Peyer's patch (tissue), 4 donors: ENCODE results near the gene APOBEC3A.
"Not testable (repeated sequence)": the region's sequence is repeated elsewhere in the genome, so short reads cannot be mapped to it uniquely, and the experiment has no call there.

Source experiments
- CTCF ChIP-seq, 6 experiments: fragments of 450-650 bp in 4 of 6; fragments of 200-600 bp in 2 of 6; sonication (generic) in 1 of 6; IDR thresholded peaks; one replicate each; pipeline ENCODE4 v1.5.1; 2017 to 2019; ENCODE audit warnings: antibody characterized with exemption in 6 of 6, mild to moderate bottlenecking in 3 of 6, moderate library complexity in 1 of 6
- POLR2A ChIP-seq, 2 donors: fragments of 450-650 bp; IDR thresholded peaks; one replicate each; pipeline ENCODE4 v1.5.1; 2017; ENCODE audit warnings: antibody characterized with exemption in 2 of 2, mild to moderate bottlenecking in 2 of 2, moderate library complexity in 2 of 2

GRCh38 chr22:38992871-38993371, 35.5 kb downstream of the APOBEC3A start:
- not testable (repeated sequence) for TF ChIP-seq POLR2A, CTCF (IDR thresholded peaks at IDR 0.05)
